GM12875 (cell line): Measurements from ENCODE around the gene NEFH.
"Not testable (repeated sequence)": the region's sequence is repeated elsewhere in the genome, so short reads cannot be mapped to it uniquely, and the experiment has no call there.

Experiments
- H3K4me3 ChIP-seq: one replicate; pipeline ENCODE4 v1.5.1; 2011; ENCODE audit warnings: low read depth, low read length, control low read depth
- CTCF ChIP-seq: IDR thresholded peaks from 2 replicates; pipeline ENCODE4 v1.5.1; 2011; ENCODE audit warnings: low read depth, mild to moderate bottlenecking, control low read depth, inconsistent platforms, low read length, moderate library complexity, borderline replicate concordance; ENCODE audit not compliant: insufficient read depth

Gene NEFH

GRCh38 chr22:29482726-29483125, 2.7 kb downstream of the NEFH start:
- no peak for TF ChIP-seq CTCF
- H3K4me3 ChIP-seq = no peak overlapping the region

- H3K4me3 ChIP-seq = no peak overlapping the region
Observed at GRCh38 chr22:29483254-29483653, 3.2 kb downstream of the NEFH start.

GRCh38 chr22:29484642-29485041, 4.6 kb downstream of the NEFH start:
- no peak overlapping the region for H3K4me3 ChIP-seq
- TF ChIP-seq CTCF = no peak

More at GRCh38 chr22:29483254-29483653, 3.2 kb downstream of the NEFH start:
- no peak for TF ChIP-seq CTCF

GRCh38 chr22:29485448-29485847, 5.4 kb downstream of the NEFH start:
- TF ChIP-seq CTCF = no peak
- H3K4me3 ChIP-seq = no peak overlapping the region

- no peak for TF ChIP-seq CTCF
- H3K4me3 ChIP-seq = no peak overlapping the region
Observed at GRCh38 chr22:29487426-29487986, 7.5 kb downstream of the NEFH start.

- H3K4me3 ChIP-seq = not testable (repeated sequence)
Observed at GRCh38 chr22:29489127-29489780, 9.2 kb downstream of the NEFH start.

GRCh38 chr22:29491012-29491411, 11.0 kb downstream of the NEFH start:
- TF ChIP-seq CTCF = no peak
- no peak overlapping the region for H3K4me3 ChIP-seq
